ENCODE data around the gene ANO4.
"Not testable (repeated sequence)": the region's sequence is repeated elsewhere in the genome, so short reads cannot be mapped to it uniquely, and the experiment has no call there.

ANO4 gene

DNA sequence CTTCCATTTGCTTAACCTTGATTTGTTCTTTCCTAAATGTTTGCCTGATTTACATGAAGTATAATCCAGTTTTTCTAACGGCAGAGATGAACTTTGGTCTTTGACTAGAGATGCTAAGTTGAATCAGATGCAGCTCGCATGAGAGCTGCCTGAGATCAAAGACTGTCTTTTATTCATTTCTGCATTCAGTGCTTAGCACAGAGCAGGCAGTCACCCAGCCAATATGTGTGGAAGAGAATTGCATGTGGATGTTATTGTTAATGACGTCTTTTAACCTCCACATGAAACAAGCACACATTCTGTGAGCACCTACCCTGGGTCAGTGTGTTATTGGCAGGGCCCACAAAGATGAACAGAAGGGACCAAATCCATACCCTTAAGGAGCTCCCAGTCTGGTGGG lies 316.3 kb downstream of the ANO4 start:
- DNase-seq, result no peak

DNA sequence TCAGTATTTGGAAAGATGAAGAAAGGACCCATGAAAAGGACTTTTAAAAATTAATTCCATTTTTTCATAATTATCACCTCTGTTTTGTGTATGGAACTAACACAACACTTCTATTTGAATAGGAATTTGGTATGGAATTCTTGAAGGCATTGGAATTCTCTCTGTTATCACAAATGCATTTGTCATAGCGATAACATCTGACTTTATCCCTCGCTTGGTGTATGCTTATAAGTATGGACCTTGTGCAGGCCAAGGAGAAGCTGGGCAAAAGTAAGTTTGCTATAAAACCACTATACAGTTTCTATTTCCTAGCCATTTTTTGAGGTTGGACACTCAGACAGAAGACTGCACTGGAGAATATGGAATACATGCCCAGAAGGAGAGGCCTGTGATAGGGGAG lies 316.9 kb downstream of the ANO4 start:
- DNase-seq, result no peak

DNA sequence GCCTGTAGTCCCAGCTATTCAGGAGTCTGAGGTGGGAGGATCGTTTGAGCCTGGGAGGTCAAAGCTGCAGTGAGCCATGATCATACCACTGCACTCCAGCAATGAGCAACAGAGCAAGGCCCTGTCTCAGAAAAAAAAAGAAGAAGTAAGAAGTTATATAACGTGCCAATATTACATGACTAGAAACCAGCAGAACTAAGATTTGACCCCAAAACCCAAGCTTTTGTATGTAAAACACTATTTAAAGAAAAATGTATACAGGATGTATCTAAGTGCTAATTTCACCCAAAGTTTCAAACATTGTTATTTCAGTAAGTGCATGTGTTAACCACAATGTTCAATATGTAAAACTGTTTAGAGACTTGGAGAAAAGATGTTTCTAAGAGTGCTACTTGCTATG lies 320.8 kb downstream of the ANO4 start:
- no peak for DNase-seq

DNA sequence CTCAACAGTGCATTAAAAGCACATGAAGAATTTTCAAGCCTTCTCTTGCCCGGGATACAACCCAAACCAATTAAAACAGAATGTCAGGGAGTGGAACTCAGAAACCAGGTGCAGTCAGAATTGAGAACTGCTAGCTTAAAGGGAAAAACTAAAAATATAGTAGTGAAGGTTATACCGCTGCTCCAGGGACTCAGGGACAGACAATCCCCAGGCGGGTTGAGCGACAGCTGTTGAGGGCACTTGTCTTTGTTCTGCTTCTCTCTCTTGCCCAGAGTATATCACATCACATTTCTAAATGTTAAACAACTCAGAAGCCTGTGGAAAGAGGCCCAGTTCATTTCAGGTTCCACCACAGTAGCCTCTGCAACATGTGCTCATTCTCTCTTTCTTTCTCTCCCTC lies 322.3 kb downstream of the ANO4 start:
- DNase-seq, result no peak

DNA sequence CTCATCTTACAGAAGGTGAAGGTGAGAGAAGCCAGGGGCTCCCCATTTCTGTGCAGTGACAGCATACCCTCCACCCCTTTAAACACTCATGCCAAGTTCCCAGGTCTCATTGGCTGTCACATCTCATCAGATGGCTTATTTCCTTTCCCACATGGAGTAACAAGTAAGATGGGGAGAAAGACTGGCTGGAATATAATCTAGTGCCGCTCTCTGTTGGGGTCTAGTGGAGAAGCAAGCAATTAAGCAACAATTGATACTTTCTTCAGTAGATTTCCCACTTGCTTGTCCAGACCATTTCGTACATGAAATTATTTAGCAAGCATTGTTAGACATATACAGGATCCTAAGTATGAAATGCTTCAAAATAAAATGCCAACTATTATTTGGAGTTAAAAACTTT lies 323.3 kb downstream of the ANO4 start:
- DNase-seq, result no peak

DNA sequence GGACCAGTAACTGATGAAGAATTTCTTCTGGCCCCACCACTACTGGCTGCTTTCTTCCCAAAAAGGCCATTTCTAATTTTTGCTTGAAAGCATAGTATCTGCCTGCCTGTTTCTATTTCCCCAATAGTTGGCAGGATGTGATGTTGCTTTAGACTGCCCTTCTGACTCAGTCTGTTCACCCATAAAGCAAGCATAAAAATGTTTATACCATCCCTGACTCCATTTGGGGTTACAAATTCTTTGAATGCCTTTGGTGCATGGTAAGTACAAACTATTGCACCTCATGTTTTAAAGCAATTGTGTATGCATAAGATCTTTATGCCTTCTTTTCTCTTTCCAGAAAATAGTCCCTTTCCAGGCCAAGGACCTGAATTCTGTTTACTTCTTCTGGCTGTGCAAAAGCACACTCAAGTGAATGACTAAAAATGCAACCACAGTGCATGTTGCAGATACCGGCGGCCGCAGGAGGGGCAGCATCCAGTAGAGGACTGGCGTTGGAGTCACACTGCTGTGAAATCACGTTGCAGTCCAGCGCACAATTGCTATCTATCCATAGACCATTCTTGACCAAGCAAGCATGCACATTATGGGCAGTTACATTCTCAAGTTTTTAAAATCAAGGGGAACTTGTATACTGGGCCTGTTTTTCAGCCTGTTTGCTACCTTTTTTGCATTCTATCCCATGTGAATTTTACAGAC lies 333.1 kb downstream of the ANO4 start:
- no peak for DNase-seq

DNA sequence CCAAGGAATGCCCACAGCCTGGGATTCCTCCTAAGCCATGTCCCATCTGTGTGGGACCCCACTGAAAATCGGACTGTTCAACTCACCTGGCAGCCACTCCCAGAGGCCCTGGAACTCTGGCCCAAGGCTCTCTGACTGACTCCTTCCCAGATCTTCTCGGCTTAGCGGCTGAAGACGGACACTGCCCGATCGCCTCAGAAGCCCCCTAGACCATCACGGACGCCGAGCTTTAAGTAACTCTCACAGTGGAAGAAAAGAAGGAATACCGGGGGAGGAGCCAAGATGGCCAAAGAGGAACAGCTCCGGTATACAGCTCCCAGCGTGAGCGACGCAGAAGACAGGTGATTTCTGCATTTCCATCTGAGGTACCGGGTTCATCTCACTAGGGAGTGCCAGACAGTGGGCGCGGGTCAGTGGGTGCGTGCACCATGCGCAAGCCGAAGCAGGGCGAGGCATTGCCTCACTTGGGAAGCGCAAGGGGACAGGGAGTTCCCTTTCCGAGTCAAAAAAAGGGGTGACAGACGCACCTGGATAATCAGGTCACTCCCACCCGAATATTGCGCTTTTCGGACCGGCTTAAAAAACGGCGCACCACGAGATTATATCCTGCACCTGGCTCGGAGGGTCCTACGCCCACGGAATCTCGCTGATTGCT lies 351.3 kb downstream of the ANO4 start:
- DNase-seq, result not testable (repeated sequence)

DNA sequence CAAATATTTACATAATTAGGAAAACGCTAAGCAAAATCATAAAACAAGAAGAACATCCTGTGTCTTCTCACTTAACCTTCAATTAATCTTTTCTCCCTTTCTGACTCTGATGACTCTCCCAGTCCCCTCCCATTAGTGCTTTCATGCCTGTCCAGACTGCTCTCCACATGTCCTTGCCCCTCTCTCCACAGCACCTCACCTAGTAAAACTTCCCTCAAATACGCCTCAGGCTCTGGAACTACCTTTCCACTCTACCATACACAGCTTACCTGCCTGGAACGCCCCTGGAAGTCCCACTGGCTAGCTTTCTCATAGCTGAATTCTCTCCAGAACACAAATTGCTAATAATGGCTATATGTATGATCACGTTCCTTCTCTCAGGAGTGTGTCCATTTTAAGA lies 370.7 kb downstream of the ANO4 start:
- DNase-seq, result no peak

DNA sequence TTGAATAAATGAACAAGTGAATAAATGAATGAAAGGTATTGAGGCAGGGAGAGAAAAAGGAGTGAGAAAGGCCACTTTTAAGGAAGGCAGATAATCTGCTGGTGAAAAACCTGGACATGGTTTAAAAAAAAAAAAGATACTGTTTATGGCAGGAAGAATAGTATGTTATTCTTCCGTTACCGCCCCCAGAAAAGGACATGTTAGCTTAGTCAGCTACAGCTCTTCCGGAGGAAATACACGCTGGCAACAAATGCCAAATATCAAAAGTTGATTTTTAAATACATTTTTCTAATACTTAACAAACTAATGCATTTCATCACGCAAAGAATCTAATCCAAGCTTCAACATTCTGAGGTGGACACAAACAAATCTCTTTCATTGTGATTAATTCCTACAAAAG lies 372.3 kb downstream of the ANO4 start:
- no peak for DNase-seq

DNA sequence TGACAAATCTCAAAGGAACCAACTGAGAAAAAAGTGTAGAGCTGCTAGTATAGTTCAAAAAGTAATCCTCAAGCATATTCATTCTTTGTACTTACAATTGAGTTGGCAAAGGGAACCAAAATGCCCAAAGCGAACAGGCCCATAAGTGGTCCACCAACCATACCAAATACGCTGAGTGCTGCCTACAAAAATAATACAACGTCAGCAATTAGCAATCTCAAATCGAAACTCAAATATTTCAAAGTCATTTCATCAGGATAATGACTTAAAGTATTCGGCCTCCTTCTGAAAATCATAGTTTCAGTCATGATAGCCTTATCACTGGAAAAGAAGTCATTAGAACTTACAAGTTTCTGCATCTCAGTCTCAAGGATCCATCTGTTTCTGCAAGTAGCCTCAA lies 373.4 kb downstream of the ANO4 start:
- DNase-seq, result no peak

DNA sequence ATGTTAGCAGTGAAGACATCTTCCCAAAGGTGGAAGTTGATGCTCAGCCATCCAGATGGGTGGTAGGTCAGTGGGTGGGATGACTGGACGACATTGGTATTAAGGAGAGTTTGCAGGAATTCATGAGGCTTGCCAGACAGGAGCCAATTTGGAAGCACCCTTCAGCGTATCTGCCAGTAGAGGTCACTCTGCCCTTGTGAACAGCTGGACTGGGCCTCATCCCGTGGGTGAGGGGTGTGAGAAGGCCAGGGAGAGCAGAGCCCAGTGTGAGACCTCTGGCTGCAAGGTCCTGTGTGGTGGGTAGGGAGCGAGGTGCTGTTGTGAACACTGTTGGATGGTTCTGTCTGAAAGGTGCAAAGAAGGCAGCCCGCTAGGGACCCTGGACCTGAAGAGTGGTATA lies 377.7 kb downstream of the ANO4 start:
- no peak for DNase-seq

DNA sequence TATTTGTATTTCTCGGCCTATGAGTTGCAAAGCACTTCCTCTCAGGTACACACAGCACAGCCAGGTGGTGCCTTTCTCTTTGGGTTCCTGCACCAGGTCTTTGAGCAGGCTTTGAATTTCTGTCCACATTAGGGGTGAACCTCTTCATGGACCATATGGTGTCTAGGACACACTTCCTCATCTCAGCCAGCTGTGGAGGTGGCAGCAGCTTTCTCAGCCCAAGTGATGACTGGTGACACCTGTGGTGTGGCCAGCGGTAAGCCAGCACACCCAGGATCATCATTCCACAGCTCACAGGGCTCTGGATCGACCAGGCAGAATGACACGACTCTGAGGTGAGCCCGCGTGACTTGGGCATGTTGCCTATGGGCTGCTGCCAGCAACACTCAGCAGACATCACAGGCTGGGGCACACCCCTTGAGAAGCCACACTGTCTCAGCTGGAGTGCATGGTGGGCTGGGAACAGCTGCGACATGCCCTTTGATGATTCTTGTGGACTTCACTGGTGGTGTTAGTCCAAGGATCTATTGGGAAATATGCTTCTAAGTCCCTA lies 378.7 kb downstream of the ANO4 start:
- DNase-seq, result no peak

DNA sequence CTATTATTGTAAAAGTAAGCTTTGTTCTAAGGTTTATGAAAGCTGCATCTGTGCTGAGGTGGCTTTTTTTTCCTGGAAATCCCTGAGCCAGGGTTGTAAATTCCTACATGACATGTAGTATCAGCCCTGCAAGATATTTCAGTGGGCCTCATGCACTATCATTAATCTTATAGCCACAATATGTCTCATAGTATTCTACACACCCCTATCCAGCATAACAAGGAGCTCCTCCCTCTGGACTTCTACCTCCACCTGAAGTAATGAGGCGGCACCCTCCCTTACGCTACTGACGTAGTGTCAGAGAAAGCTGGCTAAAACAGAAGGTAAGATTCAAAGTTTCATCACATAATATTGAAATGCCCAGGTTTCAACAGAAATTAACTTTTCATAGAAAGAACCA lies 380.0 kb downstream of the ANO4 start:
- no peak for DNase-seq

Measured in NCI-H1694 (cell line).